ENCODE measurements around the gene OAT. TPM values are rescaled to one million over a fixed set of nuclear protein-coding genes. Genes with fewer than 3 reads are reported as not detected.

The OAT gene
- total and polyA plus RNA-seq, 2 of the 4 experiments (the other 2 are of a cell fraction) = 110 to 152 TPM

GRCh38 chr10:124392626-124393342 lies 25.9 kb downstream of the OAT start (continued):
- no peak for TF ChIP-seq POLR2A (IDR thresholded peaks at IDR 0.05; ENCODE audit: low read depth, low read length)

- Histone ChIP-seq H3K36me3 (ENCODE audit: control insufficient read depth, insufficient read depth, low read length) (no peaks in the 10 kb centered on the region), H3K23ac (ENCODE audit: low read depth, low read length) (no peak overlapping the region), H3K9me1 (ENCODE audit: insufficient read depth, low read length) (no peaks in the 10 kb centered on the region), H4K8ac (ENCODE audit: low read depth in 2 of 2, low read length in 2 of 2) (no peak overlapping the region), H2BK5ac (ENCODE audit: low read depth, low read length, poor library complexity, severe bottlenecking) (no peak overlapping the region), H3K79me1 (ENCODE audit: low read depth in 1 of 2, low read length in 2 of 2) (no peaks in the 10 kb centered on the region), H4K91ac (ENCODE audit: insufficient read depth, low read depth, low read length) (no peak overlapping the region), H3K18ac (ENCODE audit: low read depth, low read length) (no peak overlapping the region), H3K9me3 (ENCODE audit: control insufficient read depth, insufficient read depth, low read length) (no peaks in the 10 kb centered on the region), H3K4me2 (ENCODE audit: low read depth, low read length) (no peak overlapping the region), H3K27me3 (ENCODE audit: control insufficient read depth, insufficient read depth, low read length) (no peaks in the 10 kb centered on the region; the same call in 1 of the 2 replicates), H3K4ac (ENCODE audit: low read depth, low read length) (no peak overlapping the region), H2BK120ac (ENCODE audit: low read depth, low read length) (no peak overlapping the region), H2BK20ac (ENCODE audit: low read depth, low read length) (no peak overlapping the region), H4K20me1 (ENCODE audit: insufficient read depth, low read length) (no peaks in the 10 kb centered on the region), H4K5ac (ENCODE audit: low read depth, low read length) (no peak overlapping the region), H2BK15ac (ENCODE audit: low read depth, low read length) (no peak overlapping the region), H3K9ac (ENCODE audit: low read depth, low read length) (no peak overlapping the region), H2AFZ (replicated peaks; ENCODE audit: low read length, poor library complexity) (no peak overlapping the region), H3K14ac (replicated peaks; ENCODE audit: low read depth, low read length) (no peak overlapping the region), H3K27ac (ENCODE audit: insufficient read depth, low read length) (no peak overlapping the region), H3K4me1 (ENCODE audit: control insufficient read depth, insufficient read depth, low read length) (no peaks in the 10 kb centered on the region), H2AK5ac (ENCODE audit: low read depth, low read length) (no peak overlapping the region), H3K4me3 (ENCODE audit: insufficient read depth, low read depth, low read length) (no peak overlapping the region), H2AK9ac (replicated peaks; ENCODE audit: low read depth, low read length, poor library complexity) (no peak overlapping the region), H3K56ac (ENCODE audit: extremely low read depth, insufficient read depth, low read length) (no peak overlapping the region)
- WGBS, 2 experiments (ENCODE audit: extremely low coverage in 2 of 2, insufficient read length in 1 of 2) = no CpG with 5 or more reads among the region's 3 CpGs
- DNase-seq = no peak
- in situ Hi-C loops (cut with MboI; ENCODE audit: low sequenced_read_pairs) (loop anchor here (25.0 kb wide), 1 partner anchor 1253 kb away; the partner anchor contains the start of genes HMX2 and HMX3), dilution Hi-C loops (cut with HindIII; ENCODE audit: low sequenced_read_pairs, unreplicated experiment) (loop anchor here (25.0 kb wide), 1 partner anchor 403 kb away; no protein-coding TSS in a partner anchor), intact Hi-C loops (cut with micrococcal nuclease) (no loop called here)
- no peak for ATAC-seq (ENCODE audit: low read depth)
- ChIA-PET CTCF (interaction anchor here (0.8 to 1.1 kb wide), 3 partner anchors 10 to 396 kb away, joined by 4 to 5 read pairs (median 4); no protein-coding TSS in a partner anchor), POLR2A (ENCODE audit: unreplicated experiment) (no interaction called here)
- no TSS peak for BruUV-seq (replicated peaks)
- no peak for TF ChIP-seq RCOR1 (IDR thresholded peaks at IDR 0.05; ENCODE audit: insufficient replicate concordance, low read length)
- no peak for TF ChIP-seq CTCF (conservative IDR thresholded peaks at IDR 0.05; ENCODE audit: low read depth, low read length)
- TF ChIP-seq NFE2L2 (IDR thresholded peaks at IDR 0.05; ENCODE audit: low read depth, low read length) = no peak
- no peak for TF ChIP-seq SMC3 (IDR thresholded peaks at IDR 0.05; ENCODE audit: low read depth, low read length)
- TF ChIP-seq USF2 (IDR thresholded peaks at IDR 0.05; ENCODE audit: low read depth, low read length) = no peak
- no peak for TF ChIP-seq RAD21 (IDR thresholded peaks at IDR 0.05; ENCODE audit: low read length)
- TF ChIP-seq ELK1 (IDR thresholded peaks at IDR 0.05; ENCODE audit: borderline replicate concordance, low read depth, low read length) = no peak
- no peak for TF ChIP-seq MAFK (IDR thresholded peaks at IDR 0.05; ENCODE audit: low read depth, low read length)
- TF ChIP-seq CHD1 (IDR thresholded peaks at IDR 0.05; ENCODE audit: low read depth, low read length) = no peak
- TF ChIP-seq RFX5 (IDR thresholded peaks at IDR 0.05; ENCODE audit: low read depth, low read length) = no peak
- TF ChIP-seq FOS (IDR thresholded peaks at IDR 0.05; ENCODE audit: low read depth, low read length) = no peak
These were observed 28.1 kb downstream of the OAT start for GRCh38 chr10:124390471-124391187.
